ENCODE measurements around the gene PIP4K2A.

DNA sequence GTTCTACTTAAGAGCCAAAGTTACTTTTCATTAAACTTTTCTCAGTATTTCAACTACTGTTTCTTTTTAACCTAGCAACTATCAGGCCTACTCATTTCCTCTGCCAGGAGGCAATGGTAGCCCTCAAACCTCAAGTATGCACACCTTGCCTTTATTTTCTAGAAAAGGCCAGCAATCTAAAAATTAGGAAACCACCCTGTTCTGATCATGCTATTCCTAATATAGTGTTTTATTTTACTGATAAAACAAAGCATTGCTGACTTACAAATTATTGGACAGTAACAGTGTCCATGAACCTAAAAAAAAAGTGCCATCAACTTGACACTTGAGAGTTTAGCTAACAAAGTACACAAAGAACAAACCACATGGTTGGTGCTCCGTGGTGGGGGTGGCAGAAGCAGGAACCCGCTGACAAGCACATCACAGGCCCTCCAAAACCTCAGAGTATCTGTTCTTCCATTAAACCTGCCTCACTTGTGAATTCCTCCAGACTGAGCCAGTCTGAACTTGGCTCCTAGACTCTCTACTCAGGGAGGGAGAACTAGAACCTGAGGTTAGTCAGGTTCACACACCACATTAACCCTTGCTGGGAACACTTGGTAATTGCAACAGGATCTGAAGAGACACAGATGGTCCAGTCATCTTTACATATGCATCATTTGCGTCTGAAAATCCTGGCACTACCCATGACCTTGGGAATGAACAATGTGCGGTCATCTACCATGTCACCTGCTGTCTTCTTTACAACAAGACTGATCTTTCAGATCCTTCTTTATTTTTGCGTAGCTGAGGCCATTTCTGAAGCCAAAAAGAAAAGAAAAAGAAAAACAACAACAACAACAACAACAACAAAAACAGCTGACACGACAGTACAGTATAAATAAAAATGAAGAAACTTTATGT lies 31.9 kb downstream of the PIP4K2A start:
- TF ChIP-seq POLR2A (IDR thresholded peaks at IDR 0.05) = no peak
- TF ChIP-seq, protein P1, sequence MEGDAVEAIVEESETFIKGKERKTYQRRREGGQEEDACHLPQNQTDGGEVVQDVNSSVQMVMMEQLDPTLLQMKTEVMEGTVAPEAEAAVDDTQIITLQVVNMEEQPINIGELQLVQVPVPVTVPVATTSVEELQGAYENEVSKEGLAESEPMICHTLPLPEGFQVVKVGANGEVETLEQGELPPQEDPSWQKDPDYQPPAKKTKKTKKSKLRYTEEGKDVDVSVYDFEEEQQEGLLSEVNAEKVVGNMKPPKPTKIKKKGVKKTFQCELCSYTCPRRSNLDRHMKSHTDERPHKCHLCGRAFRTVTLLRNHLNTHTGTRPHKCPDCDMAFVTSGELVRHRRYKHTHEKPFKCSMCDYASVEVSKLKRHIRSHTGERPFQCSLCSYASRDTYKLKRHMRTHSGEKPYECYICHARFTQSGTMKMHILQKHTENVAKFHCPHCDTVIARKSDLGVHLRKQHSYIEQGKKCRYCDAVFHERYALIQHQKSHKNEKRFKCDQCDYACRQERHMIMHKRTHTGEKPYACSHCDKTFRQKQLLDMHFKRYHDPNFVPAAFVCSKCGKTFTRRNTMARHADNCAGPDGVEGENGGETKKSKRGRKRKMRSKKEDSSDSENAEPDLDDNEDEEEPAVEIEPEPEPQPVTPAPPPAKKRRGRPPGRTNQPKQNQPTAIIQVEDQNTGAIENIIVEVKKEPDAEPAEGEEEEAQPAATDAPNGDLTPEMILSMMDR (IDR thresholded peaks at IDR 0.05) = no peak
